ENCODE measurements around the gene SHCBP1. TPM values are rescaled to one million over a fixed set of nuclear protein-coding genes. Genes with fewer than 3 reads are reported as not detected.
"Not testable (repeated sequence)": the region's sequence is repeated elsewhere in the genome, so short reads cannot be mapped to it uniquely, and the experiment has no call there.

The SHCBP1 gene
- total RNA-seq, 1 donor from 2014 or later: 45.6 TPM

- H3K9me3 Mint-ChIP-seq; DNase-seq (ENCODE audit: low spot score); H3K4me1 Mint-ChIP-seq (ENCODE audit: low read depth); H3K4me3 Mint-ChIP-seq (ENCODE audit: low read depth); H3K36me3 Mint-ChIP-seq (ENCODE audit: low read depth); H3K27me3 Mint-ChIP-seq (ENCODE audit: low read depth); H3K27ac Mint-ChIP-seq; intact Hi-C loops (cut with micrococcal nuclease): not testable (repeated sequence)
These were observed 5.5 kb upstream of the SHCBP1 start for GRCh38 chr16:46626681-46627080.

GRCh38 chr16:46624862-46625261 is 3.7 kb upstream of the SHCBP1 start:
- H3K36me3 Mint-ChIP-seq (ENCODE audit: low read depth); H3K4me3 Mint-ChIP-seq (ENCODE audit: low read depth); H3K27me3 Mint-ChIP-seq (ENCODE audit: low read depth); DNase-seq (ENCODE audit: low spot score); H3K27ac Mint-ChIP-seq; H3K9me3 Mint-ChIP-seq: not testable (repeated sequence)
- intact Hi-C loops (cut with micrococcal nuclease): loop anchor here (5.0 kb wide), 1 partner anchor 62 kb away; the partner anchor contains the start of genes ORC6 and VPS35
- H3K4me1 Mint-ChIP-seq (ENCODE audit: low read depth): peaks cover 16% of the 10 kb centered on the region

- not testable (repeated sequence) for H3K9me3 Mint-ChIP-seq; H3K4me3 Mint-ChIP-seq (ENCODE audit: low read depth); H3K27ac Mint-ChIP-seq; H3K36me3 Mint-ChIP-seq (ENCODE audit: low read depth); DNase-seq (ENCODE audit: low spot score); H3K27me3 Mint-ChIP-seq (ENCODE audit: low read depth)
- intact Hi-C loops (cut with micrococcal nuclease): loop anchor here (5.0 kb wide), 1 partner anchor 64 kb away; the partner anchor contains the start of genes ORC6 and VPS35
- peaks cover 14% of the 10 kb centered on the region for H3K4me1 Mint-ChIP-seq (ENCODE audit: low read depth)
These were observed 2.5 kb upstream of the SHCBP1 start for GRCh38 chr16:46623707-46624106.

- H3K9me3 Mint-ChIP-seq; DNase-seq (ENCODE audit: low spot score); H3K27ac Mint-ChIP-seq; H3K27me3 Mint-ChIP-seq (ENCODE audit: low read depth); H3K4me3 Mint-ChIP-seq (ENCODE audit: low read depth): not testable (repeated sequence)
- Mint-ChIP-seq H3K36me3 (ENCODE audit: low read depth) (peaks cover 13% of the 10 kb centered on the region), H3K4me1 (ENCODE audit: low read depth) (peaks cover 18% of the 10 kb centered on the region)
- intact Hi-C loops (cut with micrococcal nuclease): loop anchor here (5.0 kb wide), 1 partner anchor 64 kb away; the partner anchor contains the start of genes ORC6 and VPS35
These were observed 2.1 kb upstream of the SHCBP1 start for GRCh38 chr16:46623246-46623645.

GRCh38 chr16:46621934-46622676 is 926 bp upstream of the SHCBP1 start:
- H3K27ac Mint-ChIP-seq: peak overlapping the region; percentile 96
- H3K4me3 Mint-ChIP-seq (ENCODE audit: low read depth): peak overlapping the region; percentile 96
- H3K27me3 Mint-ChIP-seq (ENCODE audit: low read depth): no peaks in the 10 kb centered on the region
- H3K9me3 Mint-ChIP-seq: no peaks in the 10 kb centered on the region
- peaks cover 19% of the 10 kb centered on the region for H3K36me3 Mint-ChIP-seq (ENCODE audit: low read depth)
- peaks cover 18% of the 10 kb centered on the region for H3K4me1 Mint-ChIP-seq (ENCODE audit: low read depth)
- intact Hi-C loops (cut with micrococcal nuclease): loop anchor here (2.0 to 5.0 kb wide), 2 partner anchors 37 to 65 kb away; partner anchors contain the start of genes ORC6 and VPS35
- no peak for DNase-seq (ENCODE audit: low spot score)

- no peak for DNase-seq (ENCODE audit: low spot score)
- intact Hi-C loops (cut with micrococcal nuclease): loop anchor here (2.0 to 5.0 kb wide), 2 partner anchors 38 to 67 kb away; partner anchors contain the start of genes ORC6 and VPS35
- Mint-ChIP-seq H3K27ac (peak overlapping the region; percentile 96), H3K4me1 (ENCODE audit: low read depth) (peaks cover 21% of the 10 kb centered on the region), H3K4me3 (ENCODE audit: low read depth) (peak overlapping the region; percentile 96), H3K27me3 (ENCODE audit: low read depth) (no peaks in the 10 kb centered on the region), H3K9me3 (no peaks in the 10 kb centered on the region), H3K36me3 (ENCODE audit: low read depth) (peaks cover 33% of the 10 kb centered on the region)
These were observed 743 bp downstream of the SHCBP1 start for GRCh38 chr16:46620266-46621005.

- H3K27ac Mint-ChIP-seq: no peak overlapping the region
- DNase-seq (ENCODE audit: low spot score): no peak
These were observed 2.7 kb downstream of the SHCBP1 start for GRCh38 chr16:46618516-46618915.

GRCh38 chr16:46614006-46614405 is 7.2 kb downstream of the SHCBP1 start:
- Mint-ChIP-seq H3K27ac (no peak overlapping the region), H3K4me1 (ENCODE audit: low read depth) (peaks cover 9% of the 10 kb centered on the region), H3K9me3 (no peaks in the 10 kb centered on the region), H3K36me3 (ENCODE audit: low read depth) (peaks cover 52% of the 10 kb centered on the region), H3K27me3 (ENCODE audit: low read depth) (no peaks in the 10 kb centered on the region), H3K4me3 (ENCODE audit: low read depth) (no peak overlapping the region)
- intact Hi-C loops (cut with micrococcal nuclease): no loop called here
- DNase-seq (ENCODE audit: low spot score): no peak

More at GRCh38 chr16:46618516-46618915, 2.7 kb downstream of the SHCBP1 start:
- Mint-ChIP-seq H3K4me3 (ENCODE audit: low read depth) (no peak overlapping the region), H3K9me3 (no peaks in the 10 kb centered on the region), H3K27me3 (ENCODE audit: low read depth) (no peaks in the 10 kb centered on the region), H3K4me1 (ENCODE audit: low read depth) (peaks cover 23% of the 10 kb centered on the region), H3K36me3 (ENCODE audit: low read depth) (peaks cover 43% of the 10 kb centered on the region)
- intact Hi-C loops (cut with micrococcal nuclease): no loop called here

GRCh38 chr16:46613352-46613751 is 7.8 kb downstream of the SHCBP1 start:
- no peak overlapping the region for H3K4me3 Mint-ChIP-seq (ENCODE audit: low read depth)
- DNase-seq (ENCODE audit: low spot score): no peak
- no peaks in the 10 kb centered on the region for H3K27me3 Mint-ChIP-seq (ENCODE audit: low read depth)
- peaks cover 5% of the 10 kb centered on the region for H3K4me1 Mint-ChIP-seq (ENCODE audit: low read depth)
- intact Hi-C loops (cut with micrococcal nuclease): no loop called here
- peaks cover 46% of the 10 kb centered on the region for H3K36me3 Mint-ChIP-seq (ENCODE audit: low read depth)
- H3K9me3 Mint-ChIP-seq: no peaks in the 10 kb centered on the region
- H3K27ac Mint-ChIP-seq: no peak overlapping the region

- intact Hi-C loops (cut with micrococcal nuclease): no loop called here
These were observed 9.1 kb downstream of the SHCBP1 start for GRCh38 chr16:46612121-46612520.

GRCh38 chr16:46607529-46607928 is 13.7 kb downstream of the SHCBP1 start:
- Mint-ChIP-seq H3K9me3 (no peaks in the 10 kb centered on the region), H3K27ac (no peak overlapping the region), H3K27me3 (ENCODE audit: low read depth) (no peaks in the 10 kb centered on the region), H3K4me1 (ENCODE audit: low read depth) (no peaks in the 10 kb centered on the region), H3K36me3 (ENCODE audit: low read depth) (peaks cover 54% of the 10 kb centered on the region), H3K4me3 (ENCODE audit: low read depth) (no peak overlapping the region)
- DNase-seq (ENCODE audit: low spot score): no peak
- intact Hi-C loops (cut with micrococcal nuclease): loop anchor here (1.0 kb wide), 1 partner anchor 53 kb away; no protein-coding TSS in a partner anchor

More at GRCh38 chr16:46612121-46612520, 9.1 kb downstream of the SHCBP1 start:
- DNase-seq (ENCODE audit: low spot score): no peak
- no peaks in the 10 kb centered on the region for H3K27me3 Mint-ChIP-seq (ENCODE audit: low read depth)
- no peak overlapping the region for H3K4me3 Mint-ChIP-seq (ENCODE audit: low read depth)
- H3K4me1 Mint-ChIP-seq (ENCODE audit: low read depth): peaks cover 5% of the 10 kb centered on the region
- no peak overlapping the region for H3K27ac Mint-ChIP-seq
- H3K36me3 Mint-ChIP-seq (ENCODE audit: low read depth): peaks cover 49% of the 10 kb centered on the region
- no peaks in the 10 kb centered on the region for H3K9me3 Mint-ChIP-seq

GRCh38 chr16:46606231-46606630 is 14.9 kb downstream of the SHCBP1 start:
- H3K4me3 Mint-ChIP-seq (ENCODE audit: low read depth): no peak overlapping the region
- DNase-seq (ENCODE audit: low spot score): no peak
- no peak overlapping the region for H3K27ac Mint-ChIP-seq
- H3K9me3 Mint-ChIP-seq: no peaks in the 10 kb centered on the region
- H3K4me1 Mint-ChIP-seq (ENCODE audit: low read depth): no peaks in the 10 kb centered on the region
- H3K36me3 Mint-ChIP-seq (ENCODE audit: low read depth): peaks cover 66% of the 10 kb centered on the region
- H3K27me3 Mint-ChIP-seq (ENCODE audit: low read depth): no peaks in the 10 kb centered on the region
- intact Hi-C loops (cut with micrococcal nuclease): no loop called here

- no peak for DNase-seq (ENCODE audit: low spot score)
- Mint-ChIP-seq H3K9me3 (peaks cover 43% of the 10 kb centered on the region), H3K27ac (no peak overlapping the region), H3K4me1 (ENCODE audit: low read depth) (peaks cover 13% of the 10 kb centered on the region), H3K27me3 (ENCODE audit: low read depth) (no peaks in the 10 kb centered on the region), H3K4me3 (ENCODE audit: low read depth) (no peak overlapping the region), H3K36me3 (ENCODE audit: low read depth) (peaks cover 94% of the 10 kb centered on the region)
- intact Hi-C loops (cut with micrococcal nuclease): no loop called here
These were observed 29.9 kb downstream of the SHCBP1 start for GRCh38 chr16:46591257-46591656.

Data from activated T-helper 2 cell treated with anti-CD3 and anti-CD28 coated beads, Interferon-gamma antibody, Interleukin-2, Interleukin-4, amounts not matched to agents 10 μg/mL and 5 μg/mL and 100 μg/mL, durations not matched to agents 14 hours and 24 hours and 36 hours (primary cell).